HepG2 (cell line): ENCODE data around the gene SLAIN2. TPM values are rescaled to one million over a fixed set of nuclear protein-coding genes. Genes with fewer than 3 reads are reported as not detected.

ENCODE experiments used
- ARNT2 ChIP-seq: sonication (generic); formaldehyde crosslinking; IDR thresholded peaks from 2 replicates; pipeline ENCODE4 v1.8.0; 2022; ENCODE audit warnings: mild to moderate bottlenecking, low read depth, missing genetic modification reagents, moderate library complexity
- CC2D1A ChIP-seq: sonication (generic); formaldehyde crosslinking; IDR thresholded peaks from 2 replicates; pipeline ENCODE4 v1.8.1; 2023; ENCODE audit warnings: mild to moderate bottlenecking, missing genetic modification reagents
- EZH2 ChIP-seq: conservative IDR thresholded peaks from 2 replicates; pipeline ENCODE4 v1.6.1; 2012; ENCODE audit warnings: mild to moderate bottlenecking, low read depth, low read length, moderate library complexity
- KLF11 ChIP-seq: IDR thresholded peaks from 2 replicates; pipeline ENCODE4 v1.6.1; 2016; ENCODE audit warnings: missing compliant biosample characterization
- MIER2 ChIP-seq: IDR thresholded peaks from 2 replicates; pipeline ENCODE4 v1.6.1; 2016; ENCODE audit warnings: missing biosample characterization, missing genetic modification reagents
- NPAS2 ChIP-seq: sonication (generic); formaldehyde crosslinking; IDR thresholded peaks from 2 replicates; pipeline ENCODE4 v1.8.0; 2022; ENCODE audit warnings: mild to moderate bottlenecking, missing genetic modification reagents, borderline replicate concordance
- NRL ChIP-seq: sonication (generic); formaldehyde crosslinking; IDR thresholded peaks from 2 replicates; pipeline ENCODE4 v1.5.0; 2020; ENCODE audit warnings: missing genetic modification reagents, mild to moderate bottlenecking, moderate library complexity, borderline replicate concordance
- POLR2AphosphoS5 ChIP-seq: IDR thresholded peaks from 2 replicates; pipeline ENCODE4 v1.6.1; 2012; ENCODE audit warnings: low read depth, low read length
- REXO4 ChIP-seq: sonication (generic); formaldehyde crosslinking; IDR thresholded peaks from 2 replicates; pipeline ENCODE4 v1.8.0; 2022; ENCODE audit warnings: missing genetic modification reagents, mild to moderate bottlenecking, borderline replicate concordance
- RNF219 ChIP-seq: sonication (generic); formaldehyde crosslinking; IDR thresholded peaks from 2 replicates; pipeline ENCODE4 v1.5.0; 2020; ENCODE audit warnings: mild to moderate bottlenecking, missing genetic modification reagents
- SNRNP70 ChIP-seq: fragments of 200-400 bp; formaldehyde crosslinking; IDR thresholded peaks from 2 replicates; pipeline ENCODE4 v1.6.1; 2017; ENCODE audit warnings: mild to moderate bottlenecking, low read depth, low read length, moderate library complexity
- TIGD3 ChIP-seq: sonication (generic); formaldehyde crosslinking; IDR thresholded peaks from 2 replicates; pipeline ENCODE4 v1.5.1; 2020; ENCODE audit warnings: mild to moderate bottlenecking, missing genetic modification reagents, borderline replicate concordance
- TP53 ChIP-seq: sonication (generic); formaldehyde crosslinking; conservative IDR thresholded peaks from 2 replicates; pipeline ENCODE4 v1.4.0; 2020; ENCODE audit warnings: missing genetic modification reagents
- ZBTB37 ChIP-seq: sonication (generic); formaldehyde crosslinking; IDR thresholded peaks from 2 replicates; pipeline ENCODE4 v1.4.0; 2020; ENCODE audit warnings: mild to moderate bottlenecking, missing genetic modification reagents
- ZNF101 ChIP-seq: sonication (generic); formaldehyde crosslinking; IDR thresholded peaks from 2 replicates; pipeline ENCODE4 v1.4.0; 2020; ENCODE audit warnings: mild to moderate bottlenecking, low read depth, missing genetic modification reagents, borderline replicate concordance
- ZNF280D ChIP-seq: sonication (generic); formaldehyde crosslinking; IDR thresholded peaks from 2 replicates; pipeline ENCODE4 v1.5.1; 2020; ENCODE audit warnings: mild to moderate bottlenecking, missing genetic modification reagents
- ZNF331 ChIP-seq: sonication (generic); formaldehyde crosslinking; IDR thresholded peaks from 2 replicates; pipeline ENCODE4 v1.4.0; 2020; ENCODE audit warnings: missing genetic modification reagents
- ZNF33A ChIP-seq: sonication (generic); formaldehyde crosslinking; IDR thresholded peaks from 2 replicates; pipeline ENCODE4 v1.5.1; 2020; ENCODE audit warnings: missing genetic modification reagents, mild to moderate bottlenecking, moderate library complexity, borderline replicate concordance
- ZNF543 ChIP-seq: sonication (generic); formaldehyde crosslinking; IDR thresholded peaks from 2 replicates; pipeline ENCODE4 v1.4.0; 2020; ENCODE audit warnings: mild to moderate bottlenecking, missing genetic modification reagents
- ZNF629 ChIP-seq: sonication (generic); formaldehyde crosslinking; conservative IDR thresholded peaks from 2 replicates; pipeline ENCODE4 v1.5.0; 2020; ENCODE audit warnings: missing genetic modification reagents
- ZNF777 ChIP-seq: sonication (generic); formaldehyde crosslinking; IDR thresholded peaks from 2 replicates; pipeline ENCODE4 v1.4.0; 2020; ENCODE audit warnings: missing genetic modification reagents
- ZNF788 ChIP-seq: sonication (generic); formaldehyde crosslinking; IDR thresholded peaks from 2 replicates; pipeline ENCODE4 v1.5.0; 2020; ENCODE audit warnings: mild to moderate bottlenecking, missing genetic modification reagents, borderline replicate concordance
- polyA plus RNA-seq, 8 experiments: library from polyadenylated mRNA; depleted of rRNA in 3 of 8; stranded (reverse) in 7 of 8; unstranded in 1 of 8; fragments of >200 nt; fragmentation: Illumina TruSeq in 4 of 8; extraction: Trizol in 4 of 8; gene quantifications; 2 replicates each; pipeline versions ENCODE4 v1.2.1 to v1.2.3, GENCODE V29; 2011 to 2016; ENCODE audit warnings: low read depth in 4 of 8, missing spikeins in 1 of 8, mixed read lengths in 1 of 8; ENCODE audit not compliant: insufficient read depth in 1 of 8
- total RNA-seq, 5 experiments: library from RNA; depleted of rRNA; stranded (reverse); fragments of >200 nt; fragmentation: Illumina TruSeq; extraction: Trizol; gene quantifications; 2 replicates each; pipeline ENCODE4 v1.2.3, GENCODE V29; 2016; ENCODE audit warnings: low read depth in 1 of 5

SLAIN2 gene
- total and polyA plus RNA-seq, 2 of the 13 experiments (the other 11 are each of a cell fraction or from before 2014, with no cell fraction given), result 20.7 to 22.5 TPM

- TF ChIP-seq ZNF280D (CRISPR knock-in tag) (no peak), ZNF101 (no peak), ZBTB37 (CRISPR knock-in tag) (no peak; the same call in 1 of the 2 replicates), ZNF777 (CRISPR knock-in tag) (no peak), REXO4 (no peak), ZNF543 (peak; percentile 90; the same call in 1 of the 2 replicates), TP53 (0 out of 2 replicates have a peak, but pooled peaks have one; percentile 69), CC2D1A (no peak), KLF11 (no peak), POLR2AphosphoS5 (peak; percentile 81), TIGD3 (CRISPR knock-in tag) (0 out of 2 replicates have a peak, but pooled peaks have one; percentile 14), ZNF331 (CRISPR knock-in tag) (no peak; the same call in 1 of the 2 replicates), ZNF629 (CRISPR knock-in tag) (0 out of 2 replicates have a peak, but pooled peaks have one; percentile 38), ZNF33A (CRISPR knock-in tag) (no peak), EZH2 (no peak), NRL (CRISPR knock-in tag) (no peak), ARNT2 (no peak), MIER2 (no peak), ZNF788 (peak; percentile 53; the same call in 1 of the 2 replicates), NPAS2 (CRISPR knock-in tag) (no peak), SNRNP70 (no peak), RNF219 (CRISPR knock-in tag) (no peak)
These were observed at the start of gene SLAIN2 (continued) for GRCh38 chr4:48340965-48341775.
